GM12878 (cell line): ENCODE results near the gene SLC25A51. TPM values are rescaled to one million over a fixed set of nuclear protein-coding genes. Genes with fewer than 3 reads are reported as not detected.

Experiments used
- ATAC-seq: fragments of 200-7000 bp; cut with Tn5 transposase; 3 replicates; pipeline ENCODE4 v1.9.1; 2020; ENCODE audit warnings: mild to moderate bottlenecking, moderate library complexity
- BruUV-seq: library from RNA; stranded (reverse); fragments of 400-500 nt; replicated peaks from 2 replicates; lab custom pipeline; 2021; lab: Mats Ljungman, UMichigan
- CTCF ChIA-PET: fragments of 300-600 bp; sonication (Branson Sonifier 250); formaldehyde crosslinking; extraction: SDS; loops from one replicate; lab custom pipeline; 2021; ENCODE audit warnings: inconsistent platforms; lab: Yijun Ruan, JAX
- POLR2A ChIA-PET: fragments of 350-600 bp; formaldehyde crosslinking; extraction: SDS; loops from one replicate; lab custom pipeline; 2021; ENCODE audit warnings: inconsistent platforms; lab: Charles Lee
- RAD21 ChIA-PET: fragments of 300-600 bp; sonication (Branson Sonifier 250); formaldehyde crosslinking; loops from one replicate; lab custom pipeline; 2023; ENCODE audit warnings: antibody characterized with exemption; ENCODE audit not compliant: unreplicated experiment; lab: Charles Lee
- SMC1A ChIA-PET: fragments of 300-600 bp; sonication (Branson Sonifier 250); formaldehyde crosslinking; loops from one replicate; lab custom pipeline; 2023; ENCODE audit not compliant: unreplicated experiment, uncharacterized antibody; lab: Charles Lee
- DNase-seq: peaks from one replicate; pipeline ENCODE4 v3.0.0-alpha.2; 2011; ENCODE audit warnings: low read depth, low spot score
- FAIRE-seq: peaks from 3 replicates; lab custom pipeline; 2011; peaks lifted over from hg19 to GRCh38; lab: Jason Lieb, UNC
- H2AFZ ChIP-seq: 2 replicates; pipeline ENCODE4 v1.6.0; 2011; ENCODE audit warnings: low read depth, low read length, control low read depth; ENCODE audit not compliant: control insufficient read depth
- H3K27ac ChIP-seq: 2 replicates; pipeline ENCODE4 v1.5.1; 2011; ENCODE audit warnings: control low read depth; ENCODE audit not compliant: control insufficient read depth, insufficient read depth
- H3K27me3 ChIP-seq, 2 experiments: replicated peaks in 1 of 2; 2 replicates each; pipeline versions ENCODE4 v1.6.0 to v1.6.1; 2011; ENCODE audit warnings: low read length in 1 of 2; ENCODE audit not compliant: control insufficient read depth in 2 of 2, insufficient read depth in 2 of 2
- H3K36me3 ChIP-seq, 2 experiments: 2 replicates each; pipeline ENCODE4 v1.5.1; 2011; ENCODE audit warnings: low read length in 1 of 2; ENCODE audit not compliant: control insufficient read depth in 2 of 2, insufficient read depth in 2 of 2
- H3K4me1 ChIP-seq: 2 replicates; pipeline ENCODE4 v1.6.1; 2011; ENCODE audit warnings: mild to moderate bottlenecking, low read length, moderate library complexity, mixed read lengths; ENCODE audit not compliant: control insufficient read depth, insufficient read depth
- H3K4me2 ChIP-seq: 2 replicates; pipeline ENCODE4 v1.6.0; 2011; ENCODE audit warnings: control low read depth; ENCODE audit not compliant: control insufficient read depth, insufficient read depth
- H3K4me3 ChIP-seq: fragments of 200-600 bp; sonication (generic); 2 replicates; pipeline ENCODE4 v1.5.1; 2016
- H3K79me2 ChIP-seq: 2 replicates; pipeline ENCODE4 v1.6.0; 2011; ENCODE audit warnings: low read length; ENCODE audit not compliant: control insufficient read depth, insufficient read depth
- H3K9ac ChIP-seq: 2 replicates; pipeline ENCODE4 v1.8.0; 2011; ENCODE audit warnings: low read length, control low read depth, mixed read lengths; ENCODE audit not compliant: control insufficient read depth, insufficient read depth
- H3K9me3 ChIP-seq: replicated peaks from 3 replicates; pipeline ENCODE4 v1.5.1; 2011; ENCODE audit warnings: mild to moderate bottlenecking, low read length; ENCODE audit not compliant: control insufficient read depth, insufficient read depth
- H4K20me1 ChIP-seq: 2 replicates; pipeline ENCODE4 v1.6.0; 2011; ENCODE audit not compliant: control insufficient read depth, insufficient read depth
- FOS ChIP-seq: IDR thresholded peaks from 3 replicates; pipeline ENCODE4 v1.6.1; 2011; ENCODE audit warnings: borderline replicate concordance; ENCODE audit not compliant: insufficient read length; ENCODE audit errors: extremely low read depth
- POLR2A ChIP-seq: IDR thresholded peaks from 2 replicates; pipeline ENCODE4 v1.6.1; 2011; ENCODE audit warnings: low read depth, mild to moderate bottlenecking, low read length
- ZBTB33 ChIP-seq: fragments of 450-650 bp; IDR thresholded peaks from 2 replicates; pipeline ENCODE4 v1.6.1; 2017; ENCODE audit warnings: mild to moderate bottlenecking
- ZBTB40 ChIP-seq: fragments of 450-650 bp; IDR thresholded peaks from 2 replicates; pipeline ENCODE4 v1.6.1; 2016; ENCODE audit warnings: mild to moderate bottlenecking, moderate library complexity, borderline replicate concordance
- WGBS: methylation state at CpG from one replicate; pipeline ENCODE4 v1.1.6; 2016; ENCODE audit warnings: low lambda C conversion rate; ENCODE audit not compliant: insufficient replicate concordance, insufficient coverage; ENCODE audit errors: missing lambda C conversion rate; 5-methylcytosine and 5-hydroxymethylcytosine counted together
- in situ Hi-C: fragments of 300-500 bp; cut with MboI; formaldehyde crosslinking; loops from 9 replicates; pipeline ENCODE4 v1.14.3; 2018; ENCODE audit warnings: mixed read lengths
- intact Hi-C: fragments of 100-400 bp; cut with micrococcal nuclease; formaldehyde crosslinking; loops from one replicate; pipeline ENCODE4 v1.14.2; 2022; ENCODE audit not compliant: unreplicated experiment
- polyA plus RNA-seq, 11 experiments: library from polyadenylated mRNA; depleted of rRNA in 4 of 11; unstranded in 6 of 11; stranded (reverse) in 5 of 11; fragments of >200 nt; fragmentation: Nextera tagmentation in 4 of 11; fragmentation: Illumina TruSeq in 1 of 11; extraction: Ambion mirVana in 4 of 11; extraction: Trizol in 1 of 11; gene quantifications; 1 replicate in 1 of 11; 2 replicates in 10 of 11; pipeline versions ENCODE4 v1.2.1 to v1.2.3, GENCODE V29; 2011 to 2016; ENCODE audit warnings: inconsistent platforms in 2 of 11, missing spikeins in 2 of 11, low read depth in 1 of 11
- total RNA-seq, 4 experiments: library from RNA; depleted of rRNA in 3 of 4; stranded (reverse); fragments of >200 nt in 3 of 4; fragmentation: Illumina TruSeq in 1 of 4; extraction: Trizol in 1 of 4; gene quantifications; 2 replicates each; pipeline versions ENCODE4 v1.2.1 to v1.2.3, GENCODE V29; 2013 to 2021

The SLC25A51 gene
- total and polyA plus RNA-seq, 10 of the 15 experiments (the other 5 are each of a cell fraction or from before 2014, with no cell fraction given), result 3.8 to 29.3 (median 13.2) TPM

DNA sequence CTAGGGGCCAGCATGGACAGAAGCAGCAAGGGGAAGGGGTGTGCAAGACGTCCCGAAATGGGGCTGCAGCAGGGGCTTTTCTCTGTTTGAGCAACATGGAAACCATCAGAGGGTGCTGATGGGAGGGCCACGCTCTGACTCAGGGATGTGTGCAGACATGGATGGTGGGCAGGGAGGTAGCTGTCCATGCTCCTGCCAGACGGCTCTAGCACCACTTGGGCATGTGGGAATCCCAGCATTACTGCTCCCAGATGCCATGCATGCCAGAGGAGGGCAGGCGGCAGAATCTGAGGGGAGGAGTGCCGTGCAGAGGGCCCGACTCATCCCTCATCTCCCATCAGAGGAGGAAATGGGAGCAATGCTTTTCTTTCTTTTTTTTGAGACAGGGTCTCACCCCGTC is 45.6 kb upstream of the SLC25A51 start:
- CTCF ChIA-PET, result interaction anchor here (0.6 to 0.7 kb wide), 2 partner anchors 309 to 371 kb away, joined by 3 to 4 read pairs; no protein-coding TSS in a partner anchor
- SMC1A ChIA-PET, result no interaction called here
- in situ Hi-C loops, result no loop called here
- DNase-seq, result no peak
- RAD21 ChIA-PET, result interaction anchor here (0.7 to 1.0 kb wide), 2 partner anchors 22 to 425 kb away, joined by 3 read pairs; no protein-coding TSS in a partner anchor
- Histone ChIP-seq H3K9ac (no peak overlapping the region), H3K27me3 (no peaks in the 10 kb centered on the region), H3K9me3 (no peaks in the 10 kb centered on the region), H4K20me1 (no peaks in the 10 kb centered on the region), H3K36me3 (no peaks in the 10 kb centered on the region; a peak in 1 of 4 replicates)
- POLR2A ChIA-PET, result interaction anchor here (0.7 kb wide), 1 partner anchor 44 kb away, joined by 3 read pairs; no protein-coding TSS in a partner anchor
- no TSS peak for BruUV-seq
- no peak for TF ChIP-seq ZBTB40
- TF ChIP-seq ZBTB33, result no peak
- no peak for TF ChIP-seq FOS
- TF ChIP-seq POLR2A, result no peak
- TF ChIP-seq, all 136 proteins: peak for 0
- Histone ChIP-seq H3K4me2 (no peak overlapping the region), H2AFZ (no peak overlapping the region), H3K4me1 (peaks cover 27% of the 10 kb centered on the region), H3K27ac (no peak overlapping the region), H3K79me2 (no peaks in the 10 kb centered on the region), H3K4me3 (no peak overlapping the region)
- WGBS, result 52% methylated on average over 8 of the region's 8 CpGs
- FAIRE-seq, result no peak
- ATAC-seq, result no peak
- intact Hi-C loops, result no loop called here
